Spinal cord (tissue), 10 donors: ENCODE results near the gene CREB5. TPM values are rescaled to one million over a fixed set of nuclear protein-coding genes. Genes with fewer than 3 reads are reported as not detected.
A peak's percentile ranks its signal among the peaks of the same experiment; 100 is the strongest.
"Not testable (repeated sequence)": the region's sequence is repeated elsewhere in the genome, so short reads cannot be mapped to it uniquely, and the experiment has no call there.

Source experiments
- DNase-seq, 6 donors: peaks; one replicate each; pipeline versions ENCODE4 v3.0.0 to v3.0.0-alpha.2; 2013 to 2015; ENCODE audit warnings: low spot score in 6 of 6, low read depth in 4 of 6
- H3K27ac ChIP-seq: one replicate; pipeline ENCODE4 v1.5.1; 2013; ENCODE audit warnings: low read depth, low read length, control low read depth
- H3K27me3 ChIP-seq: one replicate; pipeline ENCODE4 v1.6.1; 2013; ENCODE audit warnings: low read length; ENCODE audit not compliant: control insufficient read depth, insufficient read depth
- H3K36me3 ChIP-seq: one replicate; pipeline ENCODE4 v1.6.1; 2013; ENCODE audit warnings: low read length; ENCODE audit not compliant: control insufficient read depth, insufficient read depth
- H3K4me1 ChIP-seq: one replicate; pipeline ENCODE4 v1.6.1; 2013; ENCODE audit warnings: low read length; ENCODE audit not compliant: control insufficient read depth, insufficient read depth
- H3K4me3 ChIP-seq: one replicate; pipeline ENCODE4 v1.5.1; 2013; ENCODE audit warnings: low read depth, low read length, control low read depth
- H3K9me3 ChIP-seq: one replicate; pipeline ENCODE4 v1.6.1; 2013; ENCODE audit warnings: low read length; ENCODE audit not compliant: control insufficient read depth, insufficient read depth
- WGBS: methylation state at CpG from one replicate; pipeline ENCODE4 v1.1.5; 2013; ENCODE audit warnings: missing lambda C conversion rate; ENCODE audit not compliant: insufficient coverage; 5-methylcytosine and 5-hydroxymethylcytosine counted together
- polyA plus RNA-seq, 2 donors: library from polyadenylated mRNA; unstranded; fragments of 120-200 nt; gene quantifications; one replicate each; pipeline ENCODE4 v1.2.1, GENCODE V29; 2013; ENCODE audit not compliant: insufficient read length in 2 of 2
- total RNA-seq, 2 donors: library from RNA; depleted of rRNA in 1 of 2; stranded (reverse); fragments of 120-200 nt in 1 of 2; fragments of >200 nt in 1 of 2; gene quantifications; one replicate each; pipeline versions ENCODE4 v1.2.3 to v1.2.4, GENCODE V29; 2013 to 2014
- donor health status: healthy.

Gene CREB5
- total and polyA plus RNA-seq, 4 donors: 15.3 to 34.3 (median 17.0) TPM

DNA sequence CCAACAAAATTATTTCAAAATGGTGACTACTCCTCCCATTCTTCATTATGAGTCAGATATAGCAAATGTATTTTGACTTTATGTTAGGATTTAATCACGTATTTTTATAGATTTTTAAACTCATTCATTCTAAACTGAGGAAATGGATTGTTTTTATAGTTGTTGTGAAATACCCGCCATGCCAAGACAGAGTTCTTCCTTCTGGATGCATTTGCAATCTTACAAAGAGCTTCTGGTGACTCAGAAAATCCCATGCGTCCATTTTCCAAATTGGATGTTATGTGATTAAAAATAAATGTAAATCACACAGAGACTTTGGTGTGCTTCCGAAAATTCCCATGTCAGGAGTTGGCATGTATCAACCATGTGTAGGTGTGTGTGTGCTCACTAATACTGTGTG is 366.5 kb downstream of the CREB5 start:
- no peaks in the 10 kb centered on the region for H3K4me1 ChIP-seq
- DNase-seq: no peak
- H3K9me3 ChIP-seq: no peaks in the 10 kb centered on the region
- no peak overlapping the region for H3K4me3 ChIP-seq
- H3K27me3 ChIP-seq: no peaks in the 10 kb centered on the region
- H3K27ac ChIP-seq: no peak overlapping the region
- H3K36me3 ChIP-seq: no peaks in the 10 kb centered on the region
- no CpG with 5 or more reads among the region's 4 CpGs for WGBS

DNA sequence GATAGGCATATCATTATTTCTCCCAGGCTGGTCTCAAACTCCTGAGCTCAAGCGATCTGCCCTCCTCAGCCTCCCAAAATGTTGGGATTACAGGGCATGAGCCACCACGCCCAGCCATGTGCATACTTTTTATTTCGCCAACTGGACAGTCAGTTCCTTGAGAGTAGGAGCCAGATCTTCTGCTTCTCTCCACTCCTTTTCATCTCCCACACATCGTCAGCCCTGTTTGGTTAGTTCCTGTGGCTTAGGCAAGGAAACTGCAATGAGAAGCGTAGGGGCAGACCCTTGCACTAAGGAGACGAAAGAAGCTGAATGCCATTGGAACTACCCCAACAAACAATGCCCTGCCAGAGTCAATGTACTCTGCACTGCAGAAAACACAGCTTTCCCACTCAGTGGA is 367.6 kb downstream of the CREB5 start:
- Histone ChIP-seq H3K9me3 (no peaks in the 10 kb centered on the region), H3K4me3 (no peak overlapping the region), H3K36me3 (no peaks in the 10 kb centered on the region), H3K27ac (no peak overlapping the region), H3K4me1 (peaks cover 9% of the 10 kb centered on the region), H3K27me3 (no peaks in the 10 kb centered on the region)
- WGBS: 69% methylated on average over 2 of the region's 6 CpGs
- DNase-seq: peak in 1 of 6 donors; percentile 34

DNA sequence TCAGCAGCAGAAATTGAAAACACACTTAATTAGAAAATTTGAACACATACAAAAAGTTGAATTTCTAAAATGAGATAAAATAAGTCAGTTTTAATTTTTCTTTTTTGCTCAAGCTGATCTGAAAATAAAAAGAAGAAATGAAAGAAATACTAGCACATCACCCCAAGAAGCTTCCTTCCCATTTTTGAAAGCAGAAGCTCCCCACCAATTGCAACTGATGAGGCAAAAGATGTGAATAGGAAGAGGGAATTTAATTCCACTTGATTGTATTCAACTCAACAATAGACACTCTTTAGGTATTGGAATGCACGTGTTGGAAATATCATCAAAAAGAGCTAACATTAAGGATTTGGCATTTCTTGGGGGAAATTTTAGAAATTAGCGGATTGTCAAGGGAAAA is 370.0 kb downstream of the CREB5 start:
- Histone ChIP-seq H3K27me3 (no peaks in the 10 kb centered on the region), H3K27ac (no peak overlapping the region), H3K36me3 (no peaks in the 10 kb centered on the region), H3K9me3 (no peaks in the 10 kb centered on the region), H3K4me3 (no peak overlapping the region), H3K4me1 (peaks cover 10% of the 10 kb centered on the region)
- WGBS: 90% methylated on average over 2 of the region's 2 CpGs
- DNase-seq: no peak

DNA sequence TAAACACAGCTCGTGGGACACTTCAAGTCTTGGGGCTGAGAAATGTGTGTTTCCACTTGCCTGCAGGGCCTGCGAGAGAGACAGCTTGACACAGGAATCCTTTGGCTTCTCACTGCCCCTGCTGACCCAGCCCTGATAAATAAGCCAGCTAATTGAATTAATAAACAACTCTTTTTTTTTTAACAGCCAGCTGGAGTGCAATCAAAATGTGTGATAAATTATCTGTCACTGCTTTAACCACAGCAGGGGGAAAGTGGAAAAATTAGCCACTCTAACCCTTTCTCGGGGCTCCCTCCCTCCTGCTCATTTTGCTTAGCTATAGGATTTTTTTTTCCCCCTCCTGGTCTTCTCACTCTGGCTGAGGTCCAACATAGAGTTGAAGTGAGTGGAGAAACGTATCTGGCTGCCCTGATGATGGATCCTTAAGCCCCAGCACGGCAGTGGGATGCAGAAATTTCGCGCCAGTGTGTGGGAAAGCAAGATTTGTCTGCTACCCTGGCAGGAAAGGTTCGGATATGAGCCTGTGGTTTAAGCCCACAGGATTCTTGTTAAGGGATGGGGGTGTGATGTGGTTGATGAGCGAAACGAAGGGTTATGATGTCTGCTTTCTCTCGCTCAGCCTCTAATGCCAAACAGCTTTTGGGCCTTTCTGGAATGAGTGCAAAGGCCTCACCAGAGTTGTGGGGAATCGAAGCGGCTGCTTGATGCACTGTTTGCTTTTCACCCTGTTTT is 372.0 kb downstream of the CREB5 start:
- WGBS: 46% methylated on average over 10 of the region's 13 CpGs
- H3K27ac ChIP-seq: peak overlapping the region; percentile 42
- no peaks in the 10 kb centered on the region for H3K9me3 ChIP-seq
- no peaks in the 10 kb centered on the region for H3K36me3 ChIP-seq
- H3K4me3 ChIP-seq: no peak overlapping the region
- no peaks in the 10 kb centered on the region for H3K27me3 ChIP-seq
- peaks cover 14% of the 10 kb centered on the region for H3K4me1 ChIP-seq
- DNase-seq: peak in 3 of 6 donors; percentile 11 to 80 (median 70)

DNA sequence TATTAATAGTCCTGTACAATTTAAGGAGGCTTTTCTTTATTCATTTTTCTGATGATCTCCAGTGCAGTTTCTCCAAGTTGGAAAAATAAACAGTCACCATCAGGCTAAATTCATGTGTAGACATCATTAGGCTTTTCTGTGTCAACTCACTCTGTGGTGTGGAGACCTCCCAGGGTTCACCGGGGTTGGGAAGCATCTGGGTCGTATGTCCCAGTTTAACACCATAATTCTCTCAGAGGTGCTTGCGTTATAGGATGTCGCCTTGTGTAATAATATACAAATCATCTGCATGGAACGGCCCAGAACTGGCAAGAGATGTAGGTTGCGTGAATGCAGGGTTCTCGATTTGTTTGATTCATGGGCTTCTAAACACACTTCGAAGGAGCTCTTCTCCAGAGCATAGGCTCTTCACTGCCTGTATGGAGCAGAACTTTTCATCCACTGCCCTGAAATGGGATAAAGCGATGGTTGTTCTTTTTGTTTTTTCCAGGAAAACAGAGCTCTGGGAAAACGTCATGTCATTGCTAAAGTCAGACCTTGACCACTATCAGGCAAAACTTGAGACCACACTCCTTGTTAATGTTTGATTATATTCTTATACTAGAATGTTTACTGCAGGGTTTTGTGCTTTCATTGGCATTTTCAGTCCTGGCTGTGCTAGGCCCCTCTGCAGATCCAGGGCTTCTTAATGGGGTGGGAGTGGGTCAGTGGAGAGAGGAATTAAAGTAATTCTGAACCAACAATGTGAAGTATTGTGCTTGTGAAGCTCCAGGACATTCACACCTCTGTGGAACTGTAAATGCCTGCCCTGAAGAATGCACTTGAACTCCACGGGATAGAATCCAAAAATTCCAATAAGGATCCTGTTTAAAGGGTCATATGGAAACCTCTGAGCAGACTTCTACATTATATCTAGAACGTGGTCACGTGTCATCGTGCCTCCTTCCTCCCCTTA is 373.0 kb downstream of the CREB5 start:
- 81% methylated on average over 4 of the region's 14 CpGs for WGBS
- H3K36me3 ChIP-seq: no peaks in the 10 kb centered on the region
- H3K4me1 ChIP-seq: peaks cover 14% of the 10 kb centered on the region

DNA sequence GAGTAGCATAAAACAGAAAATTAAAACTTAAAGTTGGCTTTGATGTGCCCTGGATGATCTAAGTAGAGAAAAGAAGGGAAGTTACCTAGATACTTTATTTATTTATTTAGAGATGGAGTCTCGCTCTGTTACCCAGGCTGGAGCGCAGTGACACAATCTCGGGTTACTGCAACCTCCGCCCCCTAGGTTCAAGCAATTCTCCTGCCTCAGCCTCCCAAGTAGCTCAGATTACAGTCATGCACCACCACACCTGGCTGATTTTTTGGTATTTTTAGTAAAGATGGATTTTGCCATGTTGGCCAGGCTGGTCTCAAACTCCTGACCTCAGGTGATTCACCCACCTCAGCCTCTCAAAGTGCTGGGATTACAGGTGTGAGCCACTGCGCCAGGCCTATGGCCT is 373.8 kb downstream of the CREB5 start:
- H3K4me1 ChIP-seq: peaks cover 14% of the 10 kb centered on the region

More for the DNA sequence above, 373.0 kb downstream of the CREB5 start:
- Histone ChIP-seq H3K9me3 (no peaks in the 10 kb centered on the region), H3K27me3 (no peaks in the 10 kb centered on the region), H3K4me3 (no peak overlapping the region), H3K27ac (peak overlapping the region; percentile 42)
- no peak for DNase-seq

DNA sequence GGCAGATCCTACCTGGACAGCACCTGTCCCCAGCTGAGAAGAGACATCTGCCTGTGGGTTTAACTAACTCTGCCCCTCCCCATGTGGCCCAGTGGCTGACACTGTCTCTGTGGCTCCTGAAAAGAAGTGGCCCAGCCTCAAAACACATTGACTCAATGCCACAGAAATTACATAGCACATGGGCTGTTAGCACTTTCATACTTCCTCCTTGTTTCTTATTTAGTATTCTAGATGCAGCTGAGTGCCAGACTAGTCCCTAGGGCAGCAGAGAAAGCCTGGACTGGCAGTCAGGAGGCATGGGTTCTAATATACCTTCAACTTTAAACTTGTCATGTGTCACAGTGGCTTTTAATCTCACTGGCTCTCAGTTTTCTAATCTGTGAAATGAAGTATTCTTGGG is 374.8 kb downstream of the CREB5 start:
- H3K27me3 ChIP-seq: no peaks in the 10 kb centered on the region
- no peak overlapping the region for H3K4me3 ChIP-seq
- H3K27ac ChIP-seq: no peak overlapping the region
- H3K36me3 ChIP-seq: no peaks in the 10 kb centered on the region
- no peaks in the 10 kb centered on the region for H3K9me3 ChIP-seq
- H3K4me1 ChIP-seq: peaks cover 14% of the 10 kb centered on the region
- no peak for DNase-seq

More for the DNA sequence above, 373.8 kb downstream of the CREB5 start:
- not testable (repeated sequence) for H3K27me3 ChIP-seq, H3K4me3 ChIP-seq, H3K9me3 ChIP-seq, H3K36me3 ChIP-seq, H3K27ac ChIP-seq, DNase-seq
- WGBS: no CpG with 5 or more reads among the region's 5 CpGs

DNA sequence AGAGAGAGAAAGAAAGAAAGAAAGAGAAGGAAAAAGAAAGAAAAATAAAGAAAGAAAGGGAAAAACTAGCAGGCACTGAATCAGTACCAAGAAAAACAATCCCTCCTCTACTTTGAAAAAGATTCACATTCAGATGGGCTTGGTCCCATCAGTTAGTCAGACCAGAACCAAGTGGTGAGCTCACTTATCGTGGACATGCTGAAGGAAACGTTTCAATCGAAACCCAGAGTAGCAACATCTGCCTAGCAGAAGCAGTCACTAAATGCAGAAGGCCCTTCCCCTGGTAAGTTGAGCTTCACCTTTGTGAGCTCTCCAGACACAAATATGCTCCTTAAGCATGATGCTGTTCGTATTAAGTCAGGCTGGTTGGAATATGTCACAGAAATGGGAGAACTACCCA is 378.1 kb downstream of the CREB5 start:
- Histone ChIP-seq H3K36me3 (peaks cover 2% of the 10 kb centered on the region), H3K27ac (no peak overlapping the region), H3K4me1 (peaks cover 4% of the 10 kb centered on the region), H3K4me3 (no peak overlapping the region), H3K9me3 (no peaks in the 10 kb centered on the region), H3K27me3 (no peaks in the 10 kb centered on the region)
- WGBS: 94% methylated on average over 3 of the region's 4 CpGs
- no peak for DNase-seq

- Histone ChIP-seq H3K9me3 (no peaks in the 10 kb centered on the region), H3K4me1 (no peaks in the 10 kb centered on the region), H3K27me3 (no peaks in the 10 kb centered on the region), H3K27ac (no peak overlapping the region), H3K36me3 (peaks cover 2% of the 10 kb centered on the region), H3K4me3 (no peak overlapping the region)
- DNase-seq: no peak
- no CpG with 5 or more reads among the region's 2 CpGs for WGBS
Observed at GRCh38 chr7:28792858-28793257, 380.5 kb downstream of the CREB5 start.
